Frontal cortex (tissue), 4 donors: ENCODE results near the gene CREB5. TPM values are rescaled to one million over a fixed set of nuclear protein-coding genes. Genes with fewer than 3 reads are reported as not detected.

ENCODE experiments used
- DNase-seq, 2 donors: peaks; one replicate each; pipeline ENCODE4 v3.0.0; 2012; ENCODE audit warnings: low spot score in 2 of 2
- FAIRE-seq: peaks from 2 replicates; lab custom pipeline; 2012; peaks lifted over from hg19 to GRCh38; lab: Jason Lieb, UNC
- total RNA-seq: library from RNA; depleted of rRNA; stranded (reverse); fragments of >200 nt; gene quantifications from one replicate; pipeline ENCODE4 v1.2.3, GENCODE V29; 2014
- donor health status: control.
- donor health status: control.
- donor health status: control.

CREB5 gene
- total RNA-seq, 1 donor from 2014 or later = 4.5 TPM

- DNase-seq (no peak), FAIRE-seq (no peak)
Observed at GRCh38 chr7:28649811-28650210, 237.5 kb downstream of the CREB5 start.

DNA sequence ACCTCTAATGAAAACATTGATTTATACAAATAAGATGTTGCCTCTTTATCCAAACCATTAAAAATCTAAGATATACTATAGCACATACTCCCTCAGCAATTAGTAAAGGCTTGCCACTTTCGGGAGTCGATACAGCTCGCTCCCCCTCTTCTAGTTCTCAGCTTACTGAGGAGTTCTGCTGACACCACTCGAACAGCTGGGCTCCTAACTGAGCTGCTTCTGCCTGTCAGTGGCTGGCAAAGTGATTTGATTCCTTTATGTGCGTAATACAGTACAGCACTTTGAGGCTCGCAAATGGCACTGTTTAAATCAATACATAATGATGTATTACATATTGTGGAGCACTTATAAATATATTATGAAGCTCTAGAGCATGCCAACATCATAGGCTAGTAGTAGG lies 241.8 kb downstream of the CREB5 start:
- DNase-seq (no peak), FAIRE-seq (no peak)

DNA sequence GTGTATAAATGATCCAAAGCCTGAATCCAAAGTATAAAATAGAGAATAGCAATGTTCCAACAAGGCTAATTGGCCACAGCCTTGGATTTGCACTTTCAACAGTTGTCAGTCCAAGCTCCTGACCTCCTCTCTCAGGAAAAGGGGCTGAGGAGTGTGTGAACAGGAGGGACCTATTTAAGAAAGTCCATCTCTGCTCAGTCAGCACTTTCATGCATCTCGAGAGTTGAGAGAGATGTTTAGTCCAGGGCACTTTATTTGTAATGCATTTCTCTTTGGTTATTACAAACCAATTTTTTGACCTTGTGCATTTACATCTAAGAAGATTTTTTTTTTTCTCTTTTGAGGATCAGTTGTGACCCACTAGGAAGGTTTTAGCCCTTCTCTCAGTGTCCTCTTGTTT lies 244.2 kb downstream of the CREB5 start:
- FAIRE-seq = no peak

GRCh38 chr7:28658381-28658780 lies 246.1 kb downstream of the CREB5 start:
- DNase-seq (peak in 1 of 2 donors; percentile 8), FAIRE-seq (no peak)

More for the DNA sequence above, 244.2 kb downstream of the CREB5 start:
- DNase-seq = no peak

- FAIRE-seq (no peak), DNase-seq (no peak)
Observed at GRCh38 chr7:28660132-28660531, 247.8 kb downstream of the CREB5 start.

- FAIRE-seq (no peak), DNase-seq (no peak)
Observed at GRCh38 chr7:28661826-28662595, 249.7 kb downstream of the CREB5 start.

DNA sequence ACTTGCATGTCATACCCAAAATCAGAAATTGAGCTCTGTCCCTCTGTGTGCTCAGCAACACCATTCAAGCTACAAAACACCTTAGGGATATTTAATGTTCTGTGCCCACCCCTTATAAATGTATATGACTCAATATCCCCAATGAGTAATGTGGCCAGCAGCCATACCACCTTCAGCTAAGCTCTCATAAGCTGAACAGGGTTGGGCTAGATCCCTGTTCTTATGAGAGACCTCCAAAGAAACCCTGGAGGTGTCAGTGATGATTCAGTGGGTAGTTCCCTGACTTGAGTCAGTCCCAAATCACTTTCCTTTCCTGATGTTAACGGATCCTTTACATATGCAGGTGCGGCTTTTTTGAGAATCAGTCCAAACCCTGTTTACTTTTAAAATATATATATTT lies 253.8 kb downstream of the CREB5 start:
- no peak for FAIRE-seq
- no peak for DNase-seq

GRCh38 chr7:28668085-28668484 lies 255.8 kb downstream of the CREB5 start:
- FAIRE-seq = no peak

DNA sequence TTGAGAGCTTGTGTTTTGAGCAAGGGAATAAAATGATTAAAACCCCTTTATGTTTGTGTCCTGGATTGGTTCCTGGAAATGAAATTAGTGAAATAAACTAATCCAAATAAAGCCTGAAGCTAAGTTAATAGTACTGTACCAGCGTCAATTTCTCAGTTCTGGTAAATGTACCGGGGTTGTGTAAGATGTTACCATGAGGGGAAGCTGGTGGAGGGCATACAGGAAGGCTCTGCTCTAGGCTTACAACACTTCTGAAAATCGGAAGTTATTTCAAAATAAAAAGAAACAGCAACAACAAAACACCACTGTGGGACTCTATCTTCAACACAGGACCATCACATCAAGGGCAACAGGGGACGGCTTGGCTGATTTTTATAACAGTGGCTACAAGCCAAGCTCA lies 257.0 kb downstream of the CREB5 start:
- no peak for DNase-seq
- no peak for FAIRE-seq

More at GRCh38 chr7:28668085-28668484, 255.8 kb downstream of the CREB5 start:
- DNase-seq = no peak

- FAIRE-seq (no peak), DNase-seq (no peak)
Observed at GRCh38 chr7:28671526-28671925, 259.2 kb downstream of the CREB5 start.

- no peak for DNase-seq
- FAIRE-seq = no peak
Observed at GRCh38 chr7:28672397-28672797, 260.1 kb downstream of the CREB5 start.

GRCh38 chr7:28674359-28674782 lies 262.1 kb downstream of the CREB5 start:
- FAIRE-seq (no peak), DNase-seq (no peak)

GRCh38 chr7:28675429-28675828 lies 263.1 kb downstream of the CREB5 start:
- no peak for FAIRE-seq
- no peak for DNase-seq

DNA sequence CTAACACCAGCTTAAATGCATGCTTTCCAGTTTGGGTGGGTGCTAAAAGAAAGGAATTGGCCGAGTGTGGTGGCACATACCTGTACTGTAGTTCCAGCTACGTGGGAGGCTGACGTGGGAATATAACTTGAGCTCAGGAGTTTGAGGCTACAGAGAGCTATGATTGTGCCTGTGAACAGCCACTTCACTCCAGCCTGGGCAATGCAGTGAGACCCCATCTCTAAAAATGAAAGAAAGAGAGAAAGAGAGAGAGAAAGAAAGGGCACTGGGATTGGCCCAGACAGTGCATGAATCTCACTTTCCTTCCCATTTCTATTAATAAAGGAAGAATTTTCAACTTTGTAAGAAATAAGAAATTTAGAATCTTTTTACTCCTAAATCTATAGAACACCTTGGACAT lies 265.4 kb downstream of the CREB5 start:
- DNase-seq = no peak
- no peak for FAIRE-seq

- FAIRE-seq (no peak), DNase-seq (no peak)
Observed at GRCh38 chr7:28678431-28678965, 266.2 kb downstream of the CREB5 start.

DNA sequence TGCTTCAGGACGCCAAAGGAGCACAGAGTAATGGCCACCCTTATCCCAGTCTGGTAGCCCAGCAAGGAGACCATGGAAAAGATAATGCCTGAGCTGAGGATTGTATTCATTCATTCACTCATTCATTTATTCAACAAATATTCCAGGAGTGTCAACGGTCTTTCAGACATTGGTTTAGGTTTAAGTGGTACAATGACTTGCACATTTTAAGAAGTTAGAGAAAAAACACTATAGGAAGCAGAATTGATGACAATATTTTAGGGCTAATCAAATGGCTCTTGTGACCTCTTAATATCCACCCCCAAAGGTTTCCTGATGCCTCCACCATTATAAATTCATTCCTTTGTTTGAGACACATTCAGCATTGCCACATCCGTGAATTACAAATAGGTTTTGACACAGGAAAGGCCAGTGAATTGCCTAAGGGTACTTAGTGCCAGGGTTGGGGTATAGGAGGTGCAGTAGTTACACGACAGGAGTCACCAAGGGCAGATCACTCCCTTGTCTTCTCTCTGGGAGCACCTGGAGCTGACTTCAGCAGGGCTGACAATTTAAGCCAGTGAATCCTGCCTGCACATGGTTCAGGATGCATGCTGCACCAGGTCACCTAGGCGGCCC lies 269.5 kb downstream of the CREB5 start:
- FAIRE-seq (no peak), DNase-seq (no peak)

DNA sequence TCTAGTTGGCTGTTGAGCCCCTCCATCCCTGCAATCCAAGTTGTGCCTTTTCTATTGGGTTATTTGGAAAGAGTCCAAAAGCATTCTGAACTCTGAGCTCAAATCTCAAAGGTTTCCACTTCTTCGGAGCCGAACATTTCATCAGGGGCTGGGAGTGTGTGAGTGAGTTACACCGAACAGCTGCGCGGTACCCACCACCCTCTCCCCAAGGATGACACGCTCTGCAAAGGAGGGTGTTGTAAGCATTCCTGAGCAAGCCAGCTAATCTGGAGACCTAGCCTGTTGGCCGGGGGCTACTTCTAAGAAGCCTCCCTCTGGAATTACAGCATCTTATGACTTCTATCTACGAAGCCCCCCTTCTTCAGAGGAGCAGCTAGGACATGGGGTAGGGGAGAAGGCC lies 270.5 kb downstream of the CREB5 start:
- DNase-seq = no peak
- no peak for FAIRE-seq

DNA sequence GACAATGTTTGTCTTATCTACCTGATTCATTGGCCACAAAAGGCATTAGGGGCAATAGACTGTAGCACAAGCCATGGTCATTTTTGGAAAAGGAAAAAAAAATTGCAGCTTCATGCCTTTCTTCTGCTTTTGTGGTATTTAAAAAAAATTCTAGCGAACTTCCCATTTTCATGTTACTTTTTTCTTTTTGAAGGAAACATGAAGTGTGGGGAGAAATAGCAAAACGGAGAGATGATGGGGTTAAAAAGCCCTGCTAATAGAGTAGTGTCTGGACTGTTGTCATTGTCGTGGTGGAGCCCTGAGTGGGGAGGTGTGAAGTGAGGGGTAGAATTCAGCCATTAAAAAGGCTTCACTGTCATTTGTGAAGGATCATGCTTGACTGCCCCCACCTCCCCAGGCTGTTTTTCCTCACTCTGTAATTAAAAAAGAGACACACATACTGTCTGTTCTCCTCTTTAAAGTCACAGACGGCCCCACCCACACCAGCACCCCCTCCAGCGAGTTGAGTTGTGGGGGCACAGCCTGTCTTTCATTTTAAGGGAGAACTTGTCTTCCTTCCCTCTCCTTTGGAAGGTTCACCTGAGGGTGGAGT lies 272.4 kb downstream of the CREB5 start:
- no peak for DNase-seq
- no peak for FAIRE-seq

DNA sequence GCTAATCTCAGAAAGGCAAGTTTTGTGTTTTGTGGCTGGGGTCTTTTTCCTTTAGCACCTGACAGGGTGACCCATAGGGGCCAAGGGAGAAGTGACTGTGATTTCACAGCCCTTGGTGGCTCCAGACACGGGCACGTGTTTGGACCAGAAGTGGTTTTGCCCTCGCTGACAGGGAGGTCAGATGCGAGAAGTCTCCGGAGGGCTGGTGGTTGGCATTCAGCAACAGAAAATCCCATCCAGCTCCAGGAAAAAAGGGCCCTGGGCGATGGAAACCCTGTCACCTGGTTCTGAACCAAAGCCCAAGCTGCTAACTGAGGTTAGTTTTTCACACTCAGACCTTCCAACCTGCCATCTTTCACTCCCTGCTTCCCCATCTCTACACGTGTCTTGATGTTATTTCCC lies 272.9 kb downstream of the CREB5 start:
- no peak for DNase-seq
- no peak for FAIRE-seq

DNA sequence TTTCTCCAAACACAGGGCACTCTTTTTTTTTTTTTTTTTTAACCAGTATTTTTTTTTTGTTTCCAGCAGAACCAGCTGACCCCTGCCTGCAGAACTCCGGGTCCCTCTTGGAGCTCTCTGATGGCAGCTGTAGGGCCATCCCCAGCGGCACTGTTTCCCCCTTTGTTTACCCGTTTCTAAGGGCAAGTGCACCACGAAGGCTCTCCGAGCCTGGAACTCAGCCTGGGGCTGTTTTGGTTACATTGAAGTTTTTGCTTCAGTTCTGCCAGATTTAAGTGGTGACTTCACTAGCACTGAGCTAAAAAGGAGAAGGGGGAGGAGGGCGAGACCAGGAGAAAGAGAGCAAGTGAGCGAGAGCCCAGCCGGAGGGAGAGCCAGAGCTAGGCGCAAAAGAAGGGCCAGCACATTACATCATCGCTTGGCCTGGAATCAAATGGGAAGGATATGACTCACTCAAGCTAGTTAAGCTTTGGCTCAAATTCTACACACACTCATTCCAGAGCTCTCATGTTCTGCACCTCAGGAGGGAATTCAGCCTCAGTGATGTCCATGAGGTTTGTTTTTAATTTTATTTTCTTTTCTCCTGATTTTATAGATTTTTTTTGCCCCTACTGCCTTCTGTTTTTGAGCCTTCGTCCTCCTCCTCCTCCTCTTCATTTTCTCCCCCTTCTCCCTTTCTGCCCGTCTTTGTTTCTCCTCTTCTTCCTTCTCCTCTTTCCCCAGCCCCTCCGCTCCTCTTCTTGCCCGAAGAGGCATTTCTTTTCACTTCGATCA lies 273.5 kb downstream of the CREB5 start:
- DNase-seq = peak; percentile 47 to 74
- FAIRE-seq = peak; percentile 96
